HCT116 (cell line): ENCODE data around the gene RIPK3. TPM values are rescaled to one million over a fixed set of nuclear protein-coding genes. Genes with fewer than 3 reads are reported as not detected.

Source experiments
- ATAC-seq: fragments of 200-7000 bp; cut with Tn5 transposase; 2 replicates; pipeline ENCODE4 v1.9.1; 2020; ENCODE audit warnings: mild to moderate bottlenecking, moderate library complexity
- BruUV-seq: library from RNA; stranded (reverse); fragments of 400-500 nt; replicated peaks from 2 replicates; lab custom pipeline; 2021; lab: Mats Ljungman, UMichigan
- CTCF ChIA-PET: fragments of 300-600 bp; sonication (Branson Sonifier 250); formaldehyde crosslinking; loops from one replicate; lab custom pipeline; 2021; ENCODE audit warnings: antibody characterized with exemption; lab: Charles Lee
- POLR2A ChIA-PET: fragments of 300-600, 350-600 bp; sonication (Branson Sonifier 250); formaldehyde crosslinking; loops from one replicate; lab custom pipeline; 2021; ENCODE audit warnings: antibody characterized with exemption; lab: Charles Lee
- RAD21 ChIA-PET, 2 experiments: fragments of 300-600 bp; sonication (Branson Sonifier 250); formaldehyde crosslinking; loops; one replicate each; lab custom pipeline; 2023; ENCODE audit warnings: low total read pairs in 2 of 2; ENCODE audit not compliant: uncharacterized antibody in 2 of 2, unreplicated experiment in 2 of 2, low non-redundant PET in 1 of 2; lab: Charles Lee
- DNase-seq: peaks from one replicate; pipeline ENCODE4 v3.0.0-alpha.2; 2010; ENCODE audit warnings: low read depth, low spot score
- H2AFZ ChIP-seq: fragments of 200-600 bp; shearing (Covaris generic), sonication (generic); 2 replicates; pipeline ENCODE4 v1.6.1; 2017; ENCODE audit warnings: low read depth, mixed run types, mixed read lengths, antibody characterized with exemption, low read length; ENCODE audit not compliant: poor library complexity, severe bottlenecking
- H3K27ac ChIP-seq: 2 replicates; pipeline ENCODE4 v1.5.1; 2012; ENCODE audit warnings: low read depth, low read length
- H3K27me3 ChIP-seq: fragments of 200-600 bp; sonication (generic); 2 replicates; pipeline ENCODE4 v1.6.1; 2016; ENCODE audit warnings: mixed run types, low read length, mixed read lengths; ENCODE audit not compliant: insufficient read depth
- H3K36me3 ChIP-seq, 2 experiments: fragments of 200-500 bp in 1 of 2; fragments of 200-600 bp in 1 of 2; sonication (Bioruptor generic) in 1 of 2; sonication (generic) in 1 of 2; 2 replicates each; pipeline versions ENCODE4 v1.5.1 to v1.6.1; 2014 to 2016; ENCODE audit warnings: low read length in 2 of 2, inconsistent platforms in 1 of 2, mixed read lengths in 1 of 2, mixed run types in 1 of 2; ENCODE audit not compliant: insufficient read depth in 2 of 2, control insufficient read depth in 1 of 2
- H3K4me1 ChIP-seq, 2 experiments: fragments of 200-600 bp in 1 of 2; sonication (generic) in 1 of 2; 2 replicates each; pipeline versions ENCODE4 v1.5.1 to v1.6.1; 2012 to 2017; ENCODE audit warnings: low read length in 2 of 2, inconsistent platforms in 1 of 2, mild to moderate bottlenecking in 1 of 2, mixed read lengths in 1 of 2, mixed run types in 1 of 2, moderate library complexity in 1 of 2; ENCODE audit not compliant: insufficient read depth in 2 of 2, control insufficient read depth in 1 of 2
- H3K4me2 ChIP-seq: fragments of 200-600 bp; sonication (generic); 2 replicates; pipeline ENCODE4 v1.6.1; 2017; ENCODE audit warnings: mixed run types, low read length, mixed read lengths
- H3K4me3 ChIP-seq, 2 experiments: fragments of 200-600 bp in 1 of 2; sonication (generic) in 1 of 2; replicated peaks in 1 of 2; 2 replicates each; pipeline ENCODE4 v1.5.1; 2011 to 2016; ENCODE audit warnings: low read length in 2 of 2, control low read depth in 1 of 2, low read depth in 1 of 2, mild to moderate bottlenecking in 1 of 2, mixed read lengths in 1 of 2, mixed run types in 1 of 2
- H3K79me2 ChIP-seq: fragments of 200-600 bp; sonication (generic); 2 replicates; pipeline ENCODE4 v1.6.1; 2017; ENCODE audit warnings: mild to moderate bottlenecking, mixed run types, low read length, moderate library complexity, mixed read lengths; ENCODE audit not compliant: insufficient read depth
- H3K9ac ChIP-seq: fragments of 200-600 bp; sonication (generic); 2 replicates; pipeline ENCODE4 v1.6.1; 2016; ENCODE audit warnings: low read length, mixed read lengths
- H3K9me2 ChIP-seq: fragments of 200-600 bp; sonication (generic), shearing (Covaris generic); 2 replicates; pipeline ENCODE4 v1.6.1; 2017; ENCODE audit warnings: mixed run types, mild to moderate bottlenecking, moderate library complexity; ENCODE audit not compliant: insufficient read depth
- H3K9me3 ChIP-seq, 2 experiments: fragments of 200-500 bp in 1 of 2; fragments of 200-600 bp in 1 of 2; sonication (Bioruptor generic) in 1 of 2; sonication (generic) in 1 of 2; 2 replicates each; pipeline ENCODE4 v1.6.1; 2014 to 2017; ENCODE audit warnings: low read length in 2 of 2, mixed read lengths in 2 of 2, inconsistent platforms in 1 of 2, low read depth in 1 of 2, mild to moderate bottlenecking in 1 of 2, mixed run types in 1 of 2, moderate library complexity in 1 of 2; ENCODE audit not compliant: control insufficient read depth in 1 of 2, insufficient read depth in 1 of 2
- H4K20me1 ChIP-seq: fragments of 200-600 bp; sonication (generic), shearing (Covaris generic); 2 replicates; pipeline ENCODE4 v1.6.1; 2017; ENCODE audit warnings: mixed run types, mild to moderate bottlenecking, moderate library complexity; ENCODE audit not compliant: insufficient read depth
- ATF3 ChIP-seq: IDR thresholded peaks from 2 replicates; pipeline ENCODE4 v1.6.1; 2012
- CBX3 ChIP-seq: IDR thresholded peaks from 2 replicates; pipeline ENCODE4 v1.6.1; 2012; ENCODE audit warnings: low read depth
- CEBPB ChIP-seq: IDR thresholded peaks from 2 replicates; pipeline ENCODE4 v1.6.1; 2012; ENCODE audit warnings: low read depth
- EGR1 ChIP-seq: IDR thresholded peaks from 2 replicates; pipeline ENCODE4 v1.6.1; 2012; ENCODE audit warnings: low read depth
- ELF1 ChIP-seq: IDR thresholded peaks from 2 replicates; pipeline ENCODE4 v1.6.1; 2012; ENCODE audit warnings: low read depth, borderline replicate concordance
- EZH2 ChIP-seq: fragments of 200-600 bp; sonication (generic); IDR thresholded peaks from 2 replicates; pipeline ENCODE4 v1.6.1; 2017; ENCODE audit warnings: antibody characterized with exemption, mixed run types
- EZH2phosphoT487 ChIP-seq: fragments of 200-600 bp; IDR thresholded peaks from 2 replicates; pipeline ENCODE4 v1.6.1; 2018; ENCODE audit warnings: antibody characterized with exemption, borderline replicate concordance
- FOSL1 ChIP-seq: IDR thresholded peaks from 2 replicates; pipeline ENCODE4 v1.6.1; 2012; ENCODE audit warnings: low read depth
- JUND ChIP-seq: IDR thresholded peaks from 2 replicates; pipeline ENCODE4 v1.6.1; 2012
- MAX ChIP-seq: IDR thresholded peaks from 2 replicates; pipeline ENCODE4 v1.6.1; 2012
- POLR2A ChIP-seq: IDR thresholded peaks from 2 replicates; pipeline ENCODE4 v1.7.0; 2011; ENCODE audit warnings: borderline replicate concordance; ENCODE audit not compliant: insufficient read depth, insufficient read length; ENCODE audit errors: extremely low read depth
- POLR2AphosphoS5 ChIP-seq: IDR thresholded peaks from 2 replicates; pipeline ENCODE4 v1.6.1; 2011; ENCODE audit warnings: mild to moderate bottlenecking, low read depth, low read length, moderate library complexity
- RAD21 ChIP-seq: IDR thresholded peaks from 2 replicates; pipeline ENCODE4 v1.6.1; 2012; ENCODE audit warnings: low read depth, mild to moderate bottlenecking
- SIN3A ChIP-seq: IDR thresholded peaks from 2 replicates; pipeline ENCODE4 v1.6.1; 2012; ENCODE audit warnings: low read depth
- SP1 ChIP-seq: IDR thresholded peaks from 2 replicates; pipeline ENCODE4 v1.6.1; 2012; ENCODE audit warnings: low read depth
- SRF ChIP-seq: IDR thresholded peaks from 2 replicates; pipeline ENCODE4 v1.6.1; 2012; ENCODE audit warnings: low read depth
- YY1 ChIP-seq: IDR thresholded peaks from 2 replicates; pipeline ENCODE4 v1.6.1; 2011; ENCODE audit warnings: low read length, low read depth, moderate library complexity, mild to moderate bottlenecking; ENCODE audit not compliant: insufficient replicate concordance; ENCODE audit errors: extremely low read depth
- ZFX ChIP-seq: fragments of 450-650 bp; IDR thresholded peaks from 2 replicates; pipeline ENCODE4 v1.6.1; 2017
- ZNF274 ChIP-seq: fragments of 200-500 bp; sonication (Bioruptor generic); IDR thresholded peaks from 2 replicates; pipeline ENCODE4 v1.6.1; 2014; ENCODE audit warnings: mild to moderate bottlenecking, low read depth, low read length, inconsistent platforms
- intact Hi-C: fragments of 100-400 bp; cut with micrococcal nuclease; formaldehyde crosslinking; loops from 2 replicates; pipeline ENCODE4 v1.10.0; 2022
- total RNA-seq: library from RNA; stranded (reverse); gene quantifications from one replicate; pipeline ENCODE4 v1.2.1, GENCODE V29; 2021; ENCODE audit not compliant: unreplicated experiment

Gene RIPK3
- total RNA-seq, 1 experiment from 2014 or later, result not detected

GRCh38 chr14:24291446-24292117, 48.2 kb downstream of the RIPK3 start (continued):
- TF ChIP-seq SRF, result no peak
- TF ChIP-seq YY1, result no peak
- no peak for TF ChIP-seq JUND
- no peak for TF ChIP-seq CEBPB
- no peak for TF ChIP-seq ELF1
- no peak for TF ChIP-seq RAD21
- TF ChIP-seq POLR2A, result no peak
- TF ChIP-seq FOSL1, result no peak
- TF ChIP-seq POLR2AphosphoS5, result no peak
- TF ChIP-seq MAX, result no peak
- TF ChIP-seq, all 23 proteins: peak for 0

GRCh38 chr14:24290746-24291145, 49.0 kb downstream of the RIPK3 start:
- no TSS peak for BruUV-seq
- RAD21 ChIA-PET, result no interaction called here
- intact Hi-C loops, result loop anchor here (10.0 kb wide), 1 partner anchor 306 kb away; the partner anchor contains the start of gene DHRS4L2

More at GRCh38 chr14:24290746-24291145, 49.0 kb downstream of the RIPK3 start:
- Histone ChIP-seq H3K27ac (no peak overlapping the region), H4K20me1 (no peaks in the 10 kb centered on the region)
- TF ChIP-seq SIN3A, result no peak
- TF ChIP-seq EZH2phosphoT487, result no peak
- TF ChIP-seq EZH2, result no peak
- TF ChIP-seq YY1, result no peak
- no peak for TF ChIP-seq ZFX
- TF ChIP-seq JUND, result no peak
- no peak for TF ChIP-seq SRF
- no peak for TF ChIP-seq ATF3
- TF ChIP-seq EGR1, result no peak
- no peak for TF ChIP-seq ZNF274
- TF ChIP-seq SP1, result no peak
- no peak for TF ChIP-seq POLR2AphosphoS5
- TF ChIP-seq ELF1, result no peak
- no peak for TF ChIP-seq CBX3
- TF ChIP-seq, all 23 proteins: peak for 0
- Histone ChIP-seq H2AFZ (no peak overlapping the region), H3K4me1 (no peaks in the 10 kb centered on the region), H3K9me3 (no peaks in the 10 kb centered on the region), H3K9ac (no peak overlapping the region), H3K79me2 (no peaks in the 10 kb centered on the region), H3K4me2 (no peak overlapping the region), H3K27me3 (no peaks in the 10 kb centered on the region), H3K36me3 (peaks cover 12 to 20% of the 10 kb centered on the region in 2 experiments), H3K9me2 (no peaks in the 10 kb centered on the region), H3K4me3 (no peak overlapping the region)
- DNase-seq, result no peak
- ChIA-PET POLR2A (no interaction called here), CTCF (interaction anchor here (1.0 to 1.2 kb wide), 2 partner anchors 9 to 17 kb away, joined by 3 to 4 read pairs; partner anchors contain the start of genes CIDEB, DHRS1 and NOP9)
- ATAC-seq, result no peak
